IgD-negative memory B cell (primary cell): Measurements from ENCODE around the gene MSRB1. TPM values are rescaled to one million over a fixed set of nuclear protein-coding genes. Genes with fewer than 3 reads are reported as not detected.
"Not testable (repeated sequence)": the region's sequence is repeated elsewhere in the genome, so short reads cannot be mapped to it uniquely, and the experiment has no call there.

ENCODE experiments used
- H3K27ac Mint-ChIP-seq, 3 donors: one replicate each; pipeline ENCODE4 v1.8.0; 2020 to 2022; ENCODE audit warnings: mild to moderate bottlenecking in 3 of 3, mixed read lengths in 3 of 3, moderate library complexity in 1 of 3
- H3K27me3 Mint-ChIP-seq: one replicate; pipeline ENCODE4 v1.8.0; 2021; ENCODE audit warnings: mixed read lengths
- H3K36me3 Mint-ChIP-seq: one replicate; pipeline ENCODE4 v1.8.0; 2020; ENCODE audit warnings: mild to moderate bottlenecking, mixed read lengths
- H3K4me1 Mint-ChIP-seq, 3 donors: one replicate each; pipeline ENCODE4 v1.8.0; 2020 to 2022; ENCODE audit warnings: mixed read lengths in 3 of 3, mild to moderate bottlenecking in 1 of 3
- H3K4me3 Mint-ChIP-seq, 4 donors: one replicate each; pipeline ENCODE4 v1.8.0; 2020 to 2022; ENCODE audit warnings: mild to moderate bottlenecking in 4 of 4, mixed read lengths in 4 of 4, moderate library complexity in 3 of 4
- H3K9me3 Mint-ChIP-seq, 3 donors: one replicate each; pipeline ENCODE4 v1.8.0; 2020 to 2021; ENCODE audit warnings: mixed read lengths in 3 of 3, mild to moderate bottlenecking in 1 of 3
- polyA plus RNA-seq: library from polyadenylated mRNA; unstranded; fragments of 300-500 nt; fragmentation: Illumina TruSeq; gene quantifications from one replicate; pipeline ENCODE4 v1.2.3, GENCODE V29; 2021

MSRB1 gene
- polyA plus RNA-seq, 1 donor from 2014 or later = 17.2 TPM

GRCh38 chr16:1899641-1900451, 43.2 kb downstream of the MSRB1 start:
- no peaks in the 10 kb centered on the region for H3K4me1 Mint-ChIP-seq
- no peak overlapping the region for H3K27ac Mint-ChIP-seq
- no peak overlapping the region for H3K4me3 Mint-ChIP-seq
- H3K9me3 Mint-ChIP-seq = no peaks in the 10 kb centered on the region
- H3K36me3 Mint-ChIP-seq = no peaks in the 10 kb centered on the region
- peaks cover 4% of the 10 kb centered on the region for H3K27me3 Mint-ChIP-seq

- not testable (repeated sequence) for H3K9me3 Mint-ChIP-seq, H3K4me1 Mint-ChIP-seq, H3K27me3 Mint-ChIP-seq, H3K27ac Mint-ChIP-seq, H3K36me3 Mint-ChIP-seq, H3K4me3 Mint-ChIP-seq
Observed at GRCh38 chr16:1897692-1898091, 45.3 kb downstream of the MSRB1 start.

- Mint-ChIP-seq H3K9me3 (no peaks in the 10 kb centered on the region), H3K36me3 (no peaks in the 10 kb centered on the region), H3K4me1 (no peaks in the 10 kb centered on the region), H3K27ac (no peak overlapping the region), H3K4me3 (no peak overlapping the region), H3K27me3 (peaks cover 6% of the 10 kb centered on the region)
Observed at GRCh38 chr16:1895949-1896675, 46.9 kb downstream of the MSRB1 start.

- peaks cover 8% of the 10 kb centered on the region for H3K27me3 Mint-ChIP-seq
- H3K4me3 Mint-ChIP-seq = no peak overlapping the region
- no peaks in the 10 kb centered on the region for H3K4me1 Mint-ChIP-seq
- no peak overlapping the region for H3K27ac Mint-ChIP-seq
- H3K9me3 Mint-ChIP-seq = no peaks in the 10 kb centered on the region
- no peaks in the 10 kb centered on the region for H3K36me3 Mint-ChIP-seq
Observed at GRCh38 chr16:1895068-1895467, 47.9 kb downstream of the MSRB1 start.

GRCh38 chr16:1890708-1891050, 52.3 kb downstream of the MSRB1 start:
- no peak overlapping the region for H3K4me3 Mint-ChIP-seq
- H3K27me3 Mint-ChIP-seq = peaks cover 12% of the 10 kb centered on the region
- H3K36me3 Mint-ChIP-seq = no peaks in the 10 kb centered on the region
- H3K4me1 Mint-ChIP-seq = no peaks in the 10 kb centered on the region
- H3K9me3 Mint-ChIP-seq = no peaks in the 10 kb centered on the region
- no peak overlapping the region for H3K27ac Mint-ChIP-seq

- H3K9me3 Mint-ChIP-seq = no peaks in the 10 kb centered on the region
- H3K4me3 Mint-ChIP-seq = no peak overlapping the region
- no peaks in the 10 kb centered on the region for H3K4me1 Mint-ChIP-seq
- H3K27me3 Mint-ChIP-seq = peaks cover 12% of the 10 kb centered on the region
- H3K27ac Mint-ChIP-seq = no peak overlapping the region
- H3K36me3 Mint-ChIP-seq = no peaks in the 10 kb centered on the region
Observed at GRCh38 chr16:1890024-1890707, 52.8 kb downstream of the MSRB1 start.

Other genes starting within 250 kb of the MSRB1 start
- gene MAPK8IP3, start 237.0 kb downstream of the MSRB1 start, polyA plus RNA-seq = 5.9 TPM
- gene NME3, start 171.7 kb downstream of the MSRB1 start, polyA plus RNA-seq = 66.1 TPM
- 1.5 TPM for gene EME2, start 170.4 kb downstream of the MSRB1 start, polyA plus RNA-seq
- 156 TPM for gene MRPS34, start 170.1 kb downstream of the MSRB1 start, polyA plus RNA-seq
- 55.2 TPM for gene SPSB3, start 160.6 kb downstream of the MSRB1 start, polyA plus RNA-seq
- gene NUBP2, start 160.2 kb downstream of the MSRB1 start, polyA plus RNA-seq = 76.9 TPM
- gene IGFALS, start 149.5 kb downstream of the MSRB1 start, polyA plus RNA-seq = not detected
- gene HAGH, start 116.4 kb downstream of the MSRB1 start, polyA plus RNA-seq = 31.6 TPM
- 19.0 TPM for gene FAHD1, start 116.0 kb downstream of the MSRB1 start, polyA plus RNA-seq
- not detected for gene MEIOB, start 71.0 kb downstream of the MSRB1 start, polyA plus RNA-seq
- gene HS3ST6, start 24.8 kb downstream of the MSRB1 start, polyA plus RNA-seq = not detected
- gene RPL3L, start 11.5 kb upstream of the MSRB1 start, polyA plus RNA-seq = not detected
- gene NDUFB10, start 16.3 kb upstream of the MSRB1 start, polyA plus RNA-seq = 204 TPM
- gene RPS2, start 21.6 kb upstream of the MSRB1 start, polyA plus RNA-seq = 6,339 TPM
- not detected for gene RNF151, start 23.7 kb upstream of the MSRB1 start, polyA plus RNA-seq
- 52.0 TPM for gene TBL3, start 28.9 kb upstream of the MSRB1 start, polyA plus RNA-seq
- gene NOXO1, start 38.3 kb upstream of the MSRB1 start, polyA plus RNA-seq = not detected
- 39.0 TPM for gene GFER, start 41.0 kb upstream of the MSRB1 start, polyA plus RNA-seq
- 4.9 TPM for gene SYNGR3, start 46.8 kb upstream of the MSRB1 start, polyA plus RNA-seq
- 11.0 TPM for gene ZNF598, start 66.6 kb upstream of the MSRB1 start, polyA plus RNA-seq
- not detected for gene NPW, start 76.6 kb upstream of the MSRB1 start, polyA plus RNA-seq
- gene NHERF2, start 83.7 kb upstream of the MSRB1 start, polyA plus RNA-seq = not detected
- gene NTHL1, start 104.6 kb upstream of the MSRB1 start, polyA plus RNA-seq = 35.2 TPM
- gene TSC2, start 104.8 kb upstream of the MSRB1 start, polyA plus RNA-seq = 30.3 TPM
- 7.4 TPM for gene PKD1, start 192.7 kb upstream of the MSRB1 start, polyA plus RNA-seq
- gene RAB26, start 205.4 kb upstream of the MSRB1 start, polyA plus RNA-seq = 0.41 TPM
- 7.0 TPM for gene TRAF7, start 212.6 kb upstream of the MSRB1 start, polyA plus RNA-seq